K562 (cell line): ENCODE data around the gene NLRP6. TPM values are rescaled to one million over a fixed set of nuclear protein-coding genes. Genes with fewer than 3 reads are reported as not detected.

Experiments used
- ATAC-seq: fragments of 200-7000 bp; cut with Tn5 transposase; 3 replicates; pipeline ENCODE4 v1.9.1; 2020; ENCODE audit warnings: moderate library complexity
- BruUV-seq: library from RNA; stranded (reverse); fragments of 400-500 nt; replicated peaks from 2 replicates; lab custom pipeline; 2021; lab: Mats Ljungman, UMichigan
- CTCF ChIA-PET: fragments of 300-600 bp; formaldehyde crosslinking; extraction: SDS; loops from one replicate; lab custom pipeline; 2021; ENCODE audit warnings: low intra/inter-chr PET ratio; lab: Yijun Ruan, JAX
- POLR2A ChIA-PET: fragments of 300-600, 350-650 bp; sonication (Branson Sonifier 250); formaldehyde crosslinking; extraction: SDS; loops from one replicate; lab custom pipeline; 2021; ENCODE audit warnings: antibody characterized with exemption, inconsistent platforms; lab: Yijun Ruan, JAX
- DNase-seq, 4 experiments: peaks; one replicate each; pipeline versions ENCODE4 v3.0.0 to v3.0.0-alpha.2; 2011 to 2018; ENCODE audit warnings: low spot score in 3 of 4, mixed read lengths in 3 of 4; ENCODE audit errors: extremely low read depth in 1 of 4
- FAIRE-seq: peaks from 2 replicates; lab custom pipeline; 2011; peaks lifted over from hg19 to GRCh38; lab: Jason Lieb, UNC
- H2AFZ ChIP-seq: 2 replicates; pipeline ENCODE4 v1.6.0; 2011; ENCODE audit warnings: low read depth, low read length, control low read depth, inconsistent platforms
- H3K27ac ChIP-seq: fragments of 200-600 bp; 3 replicates; pipeline ENCODE4 v1.8.0; 2011; ENCODE audit warnings: low read depth, mild to moderate bottlenecking, control low read depth, inconsistent platforms, low read length, moderate library complexity, mixed read lengths; ENCODE audit errors: extremely low read depth
- H3K27me3 ChIP-seq, 2 experiments: fragments of 300-600 bp in 1 of 2; 2 replicates in 1 of 2; 3 replicates in 1 of 2; pipeline versions ENCODE4 v1.6.0 to v1.8.0; 2011; ENCODE audit warnings: inconsistent platforms in 2 of 2, low read length in 2 of 2, mild to moderate bottlenecking in 1 of 2, mixed read lengths in 1 of 2, moderate library complexity in 1 of 2; ENCODE audit not compliant: control insufficient read depth in 2 of 2, insufficient read depth in 2 of 2
- H3K36me3 ChIP-seq: fragments of 300-600 bp; 3 replicates; pipeline ENCODE4 v1.8.0; 2011; ENCODE audit warnings: mild to moderate bottlenecking, low read length, inconsistent platforms; ENCODE audit not compliant: control insufficient read depth, insufficient read depth
- H3K4me1 ChIP-seq, 2 experiments: fragments of 200-600 bp in 1 of 2; replicated peaks in 1 of 2; 2 replicates in 1 of 2; 3 replicates in 1 of 2; pipeline versions ENCODE4 v1.5.1 to v1.8.0; 2011; ENCODE audit warnings: inconsistent platforms in 2 of 2, low read length in 2 of 2, mild to moderate bottlenecking in 1 of 2, mixed read lengths in 1 of 2, moderate library complexity in 1 of 2; ENCODE audit not compliant: control insufficient read depth in 2 of 2, insufficient read depth in 2 of 2
- H3K4me2 ChIP-seq: 2 replicates; pipeline ENCODE4 v1.6.1; 2011; ENCODE audit warnings: low read length, control low read depth, inconsistent platforms, mixed read lengths; ENCODE audit not compliant: insufficient read depth
- H3K4me3 ChIP-seq: fragments of 200-600 bp; sonication (generic), shearing (Covaris generic); 2 replicates; pipeline ENCODE4 v1.5.1; 2016; ENCODE audit warnings: control low read depth, inconsistent platforms
- H3K79me2 ChIP-seq: fragments of 200-600 bp; 3 replicates; pipeline ENCODE4 v1.8.0; 2011; ENCODE audit warnings: low read length, inconsistent platforms; ENCODE audit not compliant: control insufficient read depth, insufficient read depth
- H3K9ac ChIP-seq, 2 experiments: 2 replicates each; pipeline versions ENCODE4 v1.6.0 to v1.6.1; 2011; ENCODE audit warnings: low read depth in 2 of 2, low read length in 2 of 2, control low read depth in 1 of 2, inconsistent platforms in 1 of 2, mild to moderate bottlenecking in 1 of 2, mixed read lengths in 1 of 2; ENCODE audit not compliant: insufficient read depth in 1 of 2
- H3K9me1 ChIP-seq: one replicate; pipeline ENCODE4 v1.6.0; 2011; ENCODE audit warnings: inconsistent platforms, mild to moderate bottlenecking, low read length, moderate library complexity; ENCODE audit not compliant: control insufficient read depth, insufficient read depth
- H3K9me3 ChIP-seq: replicated peaks from 2 replicates; pipeline ENCODE4 v1.5.1; 2011; ENCODE audit warnings: low read depth, low read length, inconsistent platforms; ENCODE audit not compliant: control insufficient read depth, insufficient read depth
- H4K20me1 ChIP-seq: replicated peaks from 2 replicates; pipeline ENCODE4 v1.6.1; 2011; ENCODE audit warnings: low read length, inconsistent platforms, mixed read lengths; ENCODE audit not compliant: control insufficient read depth, insufficient read depth
- ADNP ChIP-seq: fragments of 200-800 bp; sonication (Bioruptor generic); IDR thresholded peaks from 2 replicates; pipeline ENCODE4 v1.6.1; 2016; ENCODE audit warnings: missing genetic modification characterization, missing compliant biosample characterization
- FOXJ2 ChIP-seq: fragments of 200-800 bp; sonication (Bioruptor generic); IDR thresholded peaks from 2 replicates; pipeline ENCODE4 v1.6.1; 2016; ENCODE audit warnings: missing genetic modification characterization, missing compliant biosample characterization
- GABPB1 ChIP-seq: sonication (generic); formaldehyde crosslinking; IDR thresholded peaks from 2 replicates; pipeline ENCODE4 v1.8.0; 2022; ENCODE audit warnings: mild to moderate bottlenecking, missing genetic modification reagents
- HEY1 ChIP-seq: fragments of 250-450 bp; sonication (Bioruptor Pico); IDR thresholded peaks from 2 replicates; pipeline ENCODE4 v1.5.0; 2020; ENCODE audit warnings: mild to moderate bottlenecking, moderate library complexity, borderline replicate concordance
- HNRNPH1 ChIP-seq: fragments of 200-400 bp; formaldehyde crosslinking; optimal IDR thresholded peaks from 2 replicates; pipeline ENCODE3; 2017; ENCODE audit warnings: low read depth, mild to moderate bottlenecking, low read length, moderate library complexity
- KLF10 ChIP-seq: fragments of 250-450 bp; sonication (Bioruptor Pico); IDR thresholded peaks from 2 replicates; pipeline ENCODE4 v1.6.1; 2021; ENCODE audit warnings: matching md5 sums
- NFIC ChIP-seq: fragments of 450-650 bp; IDR thresholded peaks from 2 replicates; pipeline ENCODE4 v1.6.1; 2017; ENCODE audit warnings: mild to moderate bottlenecking, inconsistent platforms
- SPI1 ChIP-seq: IDR thresholded peaks from 2 replicates; pipeline ENCODE4 v1.6.1; 2011; ENCODE audit warnings: low read depth, low read length, control low read depth, borderline replicate concordance
- ZNF589 ChIP-seq: fragments of 200-800 bp; sonication (Bioruptor generic); IDR thresholded peaks from 2 replicates; pipeline ENCODE4 v1.6.1; 2016; ENCODE audit warnings: low read depth, missing genetic modification characterization, missing compliant biosample characterization
- WGBS: fragments of 100-300 bp; shearing (Covaris generic); methylation state at CpG from one replicate; pipeline ENCODE4 v1.1.6; 2016; ENCODE audit warnings: low coverage, mixed read lengths; ENCODE audit not compliant: insufficient coverage; ENCODE audit errors: missing lambda C conversion rate; 5-methylcytosine and 5-hydroxymethylcytosine counted together
- in situ Hi-C: fragments of 300-500 bp; cut with MboI; formaldehyde crosslinking; loops from 4 replicates; pipeline ENCODE4 v1.15.0; 2018; ENCODE audit warnings: inconsistent platforms, mixed read lengths
- intact Hi-C: fragments of 100-400 bp; cut with micrococcal nuclease; formaldehyde crosslinking; loops from 2 replicates; pipeline ENCODE4 v1.14.2; 2022
- polyA plus RNA-seq, 8 experiments: library from polyadenylated mRNA; depleted of rRNA in 4 of 8; stranded (reverse) in 5 of 8; unstranded in 3 of 8; fragments of >200 nt; fragmentation: Nextera tagmentation in 2 of 8; fragmentation: Illumina TruSeq in 1 of 8; extraction: Ambion mirVana in 2 of 8; extraction: Trizol in 1 of 8; gene quantifications; 2 replicates each; pipeline versions ENCODE4 v1.2.1 to v1.2.3, GENCODE V29; 2011 to 2014; ENCODE audit warnings: inconsistent platforms in 1 of 8, missing spikeins in 1 of 8
- total RNA-seq, 7 experiments: library from RNA; depleted of rRNA in 6 of 7; stranded (reverse); fragments of >200 nt in 6 of 7; fragmentation: Illumina TruSeq in 2 of 7; extraction: Trizol in 2 of 7; gene quantifications; 2 replicates each; pipeline versions ENCODE4 v1.2.1 to v1.2.3, GENCODE V29; 2011 to 2021; ENCODE audit warnings: low replicate concordance in 1 of 7
- TF ChIP-seq, protein P1 (sequence below): sonication (generic); formaldehyde crosslinking; IDR thresholded peaks from 2 replicates; pipeline ENCODE4 v1.8.1; 2022; ENCODE audit warnings: missing genetic modification reagents
- TF ChIP-seq, protein P2 (sequence below): sonication (generic); formaldehyde crosslinking; IDR thresholded peaks from 2 replicates; pipeline ENCODE4 v1.5.0; 2020; ENCODE audit warnings: missing genetic modification reagents
- TF ChIP-seq, protein P3 (sequence below): fragments of 450-650 bp; IDR thresholded peaks from 2 replicates; pipeline ENCODE4 v1.6.1; 2018; ENCODE audit not compliant: partially characterized antibody
- TF ChIP-seq, protein P4 (sequence below): fragments of 250-450 bp; sonication (Bioruptor Pico); IDR thresholded peaks from 2 replicates; pipeline ENCODE4 v1.4.0; 2020; ENCODE audit warnings: mild to moderate bottlenecking, moderate library complexity

The NLRP6 gene
- total and polyA plus RNA-seq, 9 of the 15 experiments (the other 6 are each of a cell fraction or from before 2014, with no cell fraction given) = 0.03 to 0.18 (median 0.15) TPM; not detected in 5

DNA sequence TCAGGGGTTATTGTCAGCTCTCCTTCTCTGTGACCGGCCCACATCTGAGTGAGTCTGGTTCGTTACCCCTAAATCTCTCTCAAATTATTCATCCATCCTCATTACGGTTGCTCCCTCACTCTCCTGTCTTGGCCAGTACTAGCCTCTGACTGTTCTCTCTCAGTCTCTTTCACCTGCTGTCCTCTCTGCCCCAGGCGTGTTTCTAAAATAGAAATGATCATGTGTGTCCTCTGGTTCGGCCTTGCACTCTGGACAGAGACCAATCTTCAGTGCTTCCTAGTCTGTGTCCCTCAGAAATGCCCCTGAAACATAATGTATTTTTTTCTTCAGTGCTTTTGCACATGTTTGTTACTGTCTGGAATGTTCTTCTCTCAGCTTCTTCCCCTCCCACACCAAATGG is 36.6 kb upstream of the NLRP6 start:
- Histone ChIP-seq H3K79me2 (peaks cover 58% of the 10 kb centered on the region), H3K4me2 (no peak overlapping the region), H3K9ac (no peak overlapping the region), H2AFZ (no peak overlapping the region), H3K36me3 (peaks cover 84% of the 10 kb centered on the region), H3K27ac (no peak overlapping the region; the same call in 2 of the 3 replicates), H3K9me1 (no peaks in the 10 kb centered on the region), H3K4me3 (no peak overlapping the region), H3K27me3 (no peaks in the 10 kb centered on the region), H3K9me3 (no peaks in the 10 kb centered on the region), H3K4me1 (peaks cover 8 to 12% of the 10 kb centered on the region in 2 experiments; a peak in 4 of 5 replicates), H4K20me1 (peaks cover 10% of the 10 kb centered on the region; the same call in 1 of the 2 replicates)
- in situ Hi-C loops (no loop called here), intact Hi-C loops (no loop called here)
- ATAC-seq (no peak), DNase-seq (no peak), FAIRE-seq (no peak)
- WGBS = 94% methylated on average over 5 of the region's 5 CpGs
- POLR2A ChIA-PET = interaction anchor here (1.3 kb wide), 1 partner anchor 100 kb away, joined by 3 read pairs; no protein-coding TSS in a partner anchor
- no TSS peak for BruUV-seq
- CTCF ChIA-PET = no interaction called here
- TF ChIP-seq NFIC (no peak), HEY1 (CRISPR knock-in tag) (no peak), SPI1 (no peak), KLF10 (CRISPR knock-in tag) (no peak), GABPB1 (CRISPR knock-in tag) (no peak), ZNF589 (CRISPR knock-in tag) (no peak), HNRNPH1 (no peak), FOXJ2 (tag) (no peak), ADNP (tag) (no peak)
- TF ChIP-seq, protein P1, sequence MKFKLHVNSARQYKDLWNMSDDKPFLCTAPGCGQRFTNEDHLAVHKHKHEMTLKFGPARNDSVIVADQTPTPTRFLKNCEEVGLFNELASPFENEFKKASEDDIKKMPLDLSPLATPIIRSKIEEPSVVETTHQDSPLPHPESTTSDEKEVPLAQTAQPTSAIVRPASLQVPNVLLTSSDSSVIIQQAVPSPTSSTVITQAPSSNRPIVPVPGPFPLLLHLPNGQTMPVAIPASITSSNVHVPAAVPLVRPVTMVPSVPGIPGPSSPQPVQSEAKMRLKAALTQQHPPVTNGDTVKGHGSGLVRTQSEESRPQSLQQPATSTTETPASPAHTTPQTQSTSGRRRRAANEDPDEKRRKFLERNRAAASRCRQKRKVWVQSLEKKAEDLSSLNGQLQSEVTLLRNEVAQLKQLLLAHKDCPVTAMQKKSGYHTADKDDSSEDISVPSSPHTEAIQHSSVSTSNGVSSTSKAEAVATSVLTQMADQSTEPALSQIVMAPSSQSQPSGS = no peak
- TF ChIP-seq, protein P2, sequence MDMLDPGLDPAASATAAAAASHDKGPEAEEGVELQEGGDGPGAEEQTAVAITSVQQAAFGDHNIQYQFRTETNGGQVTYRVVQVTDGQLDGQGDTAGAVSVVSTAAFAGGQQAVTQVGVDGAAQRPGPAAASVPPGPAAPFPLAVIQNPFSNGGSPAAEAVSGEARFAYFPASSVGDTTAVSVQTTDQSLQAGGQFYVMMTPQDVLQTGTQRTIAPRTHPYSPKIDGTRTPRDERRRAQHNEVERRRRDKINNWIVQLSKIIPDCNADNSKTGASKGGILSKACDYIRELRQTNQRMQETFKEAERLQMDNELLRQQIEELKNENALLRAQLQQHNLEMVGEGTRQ (CRISPR knock-in tag) = no peak
- TF ChIP-seq, protein P3, sequence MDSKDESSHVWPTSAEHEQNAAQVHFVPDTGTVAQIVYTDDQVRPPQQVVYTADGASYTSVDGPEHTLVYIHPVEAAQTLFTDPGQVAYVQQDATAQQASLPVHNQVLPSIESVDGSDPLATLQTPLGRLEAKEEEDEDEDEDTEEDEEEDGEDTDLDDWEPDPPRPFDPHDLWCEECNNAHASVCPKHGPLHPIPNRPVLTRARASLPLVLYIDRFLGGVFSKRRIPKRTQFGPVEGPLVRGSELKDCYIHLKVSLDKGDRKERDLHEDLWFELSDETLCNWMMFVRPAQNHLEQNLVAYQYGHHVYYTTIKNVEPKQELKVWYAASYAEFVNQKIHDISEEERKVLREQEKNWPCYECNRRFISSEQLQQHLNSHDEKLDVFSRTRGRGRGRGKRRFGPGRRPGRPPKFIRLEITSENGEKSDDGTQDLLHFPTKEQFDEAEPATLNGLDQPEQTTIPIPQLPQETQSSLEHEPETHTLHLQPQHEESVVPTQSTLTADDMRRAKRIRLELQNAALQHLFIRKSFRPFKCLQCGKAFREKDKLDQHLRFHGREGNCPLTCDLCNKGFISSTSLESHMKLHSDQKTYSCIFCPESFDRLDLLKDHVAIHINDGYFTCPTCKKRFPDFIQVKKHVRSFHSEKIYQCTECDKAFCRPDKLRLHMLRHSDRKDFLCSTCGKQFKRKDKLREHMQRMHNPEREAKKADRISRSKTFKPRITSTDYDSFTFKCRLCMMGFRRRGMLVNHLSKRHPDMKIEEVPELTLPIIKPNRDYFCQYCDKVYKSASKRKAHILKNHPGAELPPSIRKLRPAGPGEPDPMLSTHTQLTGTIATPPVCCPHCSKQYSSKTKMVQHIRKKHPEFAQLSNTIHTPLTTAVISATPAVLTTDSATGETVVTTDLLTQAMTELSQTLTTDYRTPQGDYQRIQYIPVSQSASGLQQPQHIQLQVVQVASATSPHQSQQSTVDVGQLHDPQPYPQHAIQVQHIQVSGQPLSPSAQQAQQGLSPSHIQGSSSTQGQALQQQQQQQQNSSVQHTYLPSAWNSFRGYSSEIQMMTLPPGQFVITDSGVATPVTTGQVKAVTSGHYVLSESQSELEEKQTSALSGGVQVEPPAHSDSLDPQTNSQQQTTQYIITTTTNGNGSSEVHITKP = no peak
- TF ChIP-seq, protein P4, sequence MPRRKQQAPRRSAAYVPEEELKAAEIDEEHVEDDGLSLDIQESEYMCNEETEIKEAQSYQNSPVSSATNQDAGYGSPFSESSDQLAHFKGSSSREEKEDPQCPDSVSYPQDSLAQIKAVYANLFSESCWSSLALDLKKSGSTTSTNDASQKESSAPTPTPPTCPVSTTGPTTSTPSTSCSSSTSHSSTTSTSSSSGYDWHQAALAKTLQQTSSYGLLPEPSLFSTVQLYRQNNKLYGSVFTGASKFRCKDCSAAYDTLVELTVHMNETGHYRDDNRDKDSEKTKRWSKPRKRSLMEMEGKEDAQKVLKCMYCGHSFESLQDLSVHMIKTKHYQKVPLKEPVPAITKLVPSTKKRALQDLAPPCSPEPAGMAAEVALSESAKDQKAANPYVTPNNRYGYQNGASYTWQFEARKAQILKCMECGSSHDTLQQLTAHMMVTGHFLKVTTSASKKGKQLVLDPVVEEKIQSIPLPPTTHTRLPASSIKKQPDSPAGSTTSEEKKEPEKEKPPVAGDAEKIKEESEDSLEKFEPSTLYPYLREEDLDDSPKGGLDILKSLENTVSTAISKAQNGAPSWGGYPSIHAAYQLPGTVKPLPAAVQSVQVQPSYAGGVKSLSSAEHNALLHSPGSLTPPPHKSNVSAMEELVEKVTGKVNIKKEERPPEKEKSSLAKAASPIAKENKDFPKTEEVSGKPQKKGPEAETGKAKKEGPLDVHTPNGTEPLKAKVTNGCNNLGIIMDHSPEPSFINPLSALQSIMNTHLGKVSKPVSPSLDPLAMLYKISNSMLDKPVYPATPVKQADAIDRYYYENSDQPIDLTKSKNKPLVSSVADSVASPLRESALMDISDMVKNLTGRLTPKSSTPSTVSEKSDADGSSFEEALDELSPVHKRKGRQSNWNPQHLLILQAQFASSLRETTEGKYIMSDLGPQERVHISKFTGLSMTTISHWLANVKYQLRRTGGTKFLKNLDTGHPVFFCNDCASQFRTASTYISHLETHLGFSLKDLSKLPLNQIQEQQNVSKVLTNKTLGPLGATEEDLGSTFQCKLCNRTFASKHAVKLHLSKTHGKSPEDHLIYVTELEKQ (CRISPR knock-in tag) = no peak
